Transverse colon (tissue), 3 donors: Measurements from ENCODE around the gene MC5R.

ENCODE experiments used
- CTCF ChIP-seq, 5 experiments: fragments of 200-600 bp in 3 of 5; fragments of 450-650 bp in 2 of 5; sonication (generic) in 3 of 5; IDR thresholded peaks; 1 replicate in 2 of 5; 2 replicates in 3 of 5; pipeline ENCODE4 v1.5.1; 2016 to 2017; ENCODE audit warnings: antibody characterized with exemption in 5 of 5, inconsistent platforms in 3 of 5, mild to moderate bottlenecking in 2 of 5, moderate library complexity in 1 of 5
- POLR2A ChIP-seq: fragments of 450-650 bp; IDR thresholded peaks from one replicate; pipeline ENCODE4 v1.6.1; 2016; ENCODE audit warnings: antibody characterized with exemption, mild to moderate bottlenecking, moderate library complexity

DNA sequence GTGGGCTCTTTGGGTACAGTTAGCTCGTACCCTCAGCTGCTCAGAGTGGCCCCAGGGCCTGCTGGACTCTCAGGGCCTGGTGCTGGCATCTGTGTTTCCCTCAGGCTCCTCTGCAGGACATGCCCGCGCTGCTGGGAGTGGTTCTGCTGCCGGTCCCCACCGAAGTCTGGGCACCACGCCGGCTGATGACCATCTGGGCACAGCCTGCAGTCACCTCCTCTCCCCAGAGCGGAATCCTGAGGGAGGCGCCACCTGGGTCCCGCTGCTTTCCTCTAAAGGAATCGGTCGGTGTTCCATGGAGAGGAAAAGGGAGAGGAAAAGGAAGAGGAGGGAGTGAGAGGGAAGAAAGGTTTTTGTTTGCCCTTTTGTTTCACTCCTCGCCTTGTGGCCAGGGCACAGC is 47.8 kb downstream of the MC5R start:
- TF ChIP-seq POLR2A, result no peak
- TF ChIP-seq CTCF (IDR thresholded peaks at IDR 0.05), result no peak
